Brain microvascular endothelial cell (primary cell): ENCODE data around the gene CCDC18.

Experiments used
- DNase-seq: peaks from one replicate; pipeline ENCODE4 v3.0.0-alpha.2; 2020
- H3K27ac ChIP-seq: fragments of 250-450 bp; sonication (Bioruptor Pico); 2 replicates; pipeline ENCODE4 v1.5.1; 2020; ENCODE audit warnings: mild to moderate bottlenecking, moderate library complexity
- H3K27me3 ChIP-seq: fragments of 250-450 bp; sonication (Bioruptor Pico); replicated peaks from 2 replicates; pipeline ENCODE4 v1.5.1; 2020; ENCODE audit warnings: mild to moderate bottlenecking
- H3K36me3 ChIP-seq: fragments of 250-450 bp; sonication (Bioruptor Pico); replicated peaks from 2 replicates; pipeline ENCODE4 v1.5.1; 2020; ENCODE audit warnings: mild to moderate bottlenecking
- H3K4me3 ChIP-seq: 2 replicates; pipeline ENCODE4 v1.5.1; 2011; ENCODE audit warnings: low read depth, mild to moderate bottlenecking, control low read depth, low read length, moderate library complexity
- in situ Hi-C: cut with HindIII; loops from 2 replicates; pipeline ENCODE4 v1.10.0; 2017; ENCODE audit warnings: low sequenced_read_pairs, low pct_ligation_motif_present
- TF ChIP-seq, protein P1 (sequence below): IDR thresholded peaks from 2 replicates; pipeline ENCODE4 v1.5.1; 2011; ENCODE audit warnings: low read depth, mild to moderate bottlenecking, moderate library complexity, low read length, control low read depth, inconsistent platforms; ENCODE audit errors: missing control alignments

Gene CCDC18

DNA sequence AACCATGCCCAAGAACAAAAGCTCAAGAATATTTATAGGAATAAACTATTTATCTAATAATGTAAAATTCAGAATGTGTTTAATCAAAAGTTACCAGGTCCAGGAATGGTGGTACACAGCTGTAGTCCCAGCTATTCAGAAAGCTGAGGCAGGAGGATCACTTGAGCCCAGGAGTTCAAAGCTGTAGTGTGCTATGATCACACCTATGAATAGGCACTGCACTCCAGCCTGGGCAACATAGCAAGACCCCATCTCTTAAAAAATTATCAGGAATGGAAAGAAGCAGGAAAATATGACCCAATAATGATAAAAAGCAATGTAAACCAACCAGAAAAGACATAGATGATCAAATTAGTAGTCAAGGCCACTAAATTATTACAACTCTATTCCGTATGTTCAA is 103.0 kb downstream of the CCDC18 start:
- in situ Hi-C loops = no loop called here
- Histone ChIP-seq H3K27ac (no peak overlapping the region), H3K27me3 (no peaks in the 10 kb centered on the region), H3K36me3 (no peaks in the 10 kb centered on the region), H3K4me3 (no peak overlapping the region)
- TF ChIP-seq, protein P1, sequence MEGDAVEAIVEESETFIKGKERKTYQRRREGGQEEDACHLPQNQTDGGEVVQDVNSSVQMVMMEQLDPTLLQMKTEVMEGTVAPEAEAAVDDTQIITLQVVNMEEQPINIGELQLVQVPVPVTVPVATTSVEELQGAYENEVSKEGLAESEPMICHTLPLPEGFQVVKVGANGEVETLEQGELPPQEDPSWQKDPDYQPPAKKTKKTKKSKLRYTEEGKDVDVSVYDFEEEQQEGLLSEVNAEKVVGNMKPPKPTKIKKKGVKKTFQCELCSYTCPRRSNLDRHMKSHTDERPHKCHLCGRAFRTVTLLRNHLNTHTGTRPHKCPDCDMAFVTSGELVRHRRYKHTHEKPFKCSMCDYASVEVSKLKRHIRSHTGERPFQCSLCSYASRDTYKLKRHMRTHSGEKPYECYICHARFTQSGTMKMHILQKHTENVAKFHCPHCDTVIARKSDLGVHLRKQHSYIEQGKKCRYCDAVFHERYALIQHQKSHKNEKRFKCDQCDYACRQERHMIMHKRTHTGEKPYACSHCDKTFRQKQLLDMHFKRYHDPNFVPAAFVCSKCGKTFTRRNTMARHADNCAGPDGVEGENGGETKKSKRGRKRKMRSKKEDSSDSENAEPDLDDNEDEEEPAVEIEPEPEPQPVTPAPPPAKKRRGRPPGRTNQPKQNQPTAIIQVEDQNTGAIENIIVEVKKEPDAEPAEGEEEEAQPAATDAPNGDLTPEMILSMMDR = no peak
- DNase-seq = no peak

DNA sequence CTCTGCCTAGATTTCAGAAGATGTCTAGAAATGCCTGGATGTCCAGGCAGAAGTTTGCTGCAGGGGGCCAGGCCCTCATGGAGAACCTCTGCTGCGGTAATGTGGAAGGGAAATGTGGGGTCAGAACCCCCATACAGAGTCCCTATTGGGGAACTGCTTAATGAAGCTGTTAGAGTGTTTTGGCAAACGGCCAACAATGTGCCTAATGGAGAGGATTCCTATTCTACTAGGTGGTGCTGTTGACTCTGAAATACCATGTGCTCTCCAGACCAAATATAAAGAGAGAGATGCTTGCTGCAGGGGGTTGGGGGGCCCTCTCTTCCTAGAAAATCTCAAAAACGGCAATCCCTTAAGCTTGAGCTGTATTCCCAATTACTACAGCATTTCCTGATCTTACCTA is 108.0 kb downstream of the CCDC18 start:
- Histone ChIP-seq H3K27ac (no peak overlapping the region), H3K4me3 (no peak overlapping the region), H3K36me3 (no peaks in the 10 kb centered on the region), H3K27me3 (no peaks in the 10 kb centered on the region)
- no peak for DNase-seq
- TF ChIP-seq, protein P1 = no peak
- in situ Hi-C loops = no loop called here

DNA sequence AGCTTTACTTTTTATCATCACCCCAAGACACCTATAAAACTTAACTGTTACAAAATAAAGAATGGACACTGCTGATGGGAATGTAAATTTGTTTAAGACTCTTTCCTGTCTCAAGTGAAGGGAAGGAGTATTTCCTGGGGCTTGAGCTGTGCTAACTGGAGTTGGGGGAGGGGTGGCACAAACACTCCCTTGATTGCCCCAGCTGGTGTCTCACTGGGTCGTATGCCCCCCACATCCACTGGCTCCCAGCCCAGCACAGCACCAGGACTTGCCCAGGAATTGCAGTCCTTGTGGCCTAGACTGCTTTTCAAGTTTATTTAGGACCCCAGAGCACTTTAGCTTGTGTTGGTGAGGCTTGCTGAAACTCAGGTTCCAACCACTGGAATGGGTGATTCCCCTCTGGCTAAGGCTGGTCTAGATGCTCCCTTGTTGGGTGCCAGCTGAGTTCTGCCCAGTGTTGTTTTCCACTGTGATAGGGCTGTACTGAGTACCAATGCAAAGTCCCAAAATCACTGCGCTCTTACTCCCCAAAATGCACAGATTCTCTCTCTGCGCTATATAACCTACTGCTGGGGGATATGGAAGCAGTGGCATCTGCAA is 116.1 kb downstream of the CCDC18 start:
- no peaks in the 10 kb centered on the region for H3K27me3 ChIP-seq
- DNase-seq = no peak
- no peak overlapping the region for H3K4me3 ChIP-seq
- no peaks in the 10 kb centered on the region for H3K36me3 ChIP-seq
- TF ChIP-seq, protein P1 = no peak
- H3K27ac ChIP-seq = no peak overlapping the region
- in situ Hi-C loops = no loop called here

DNA sequence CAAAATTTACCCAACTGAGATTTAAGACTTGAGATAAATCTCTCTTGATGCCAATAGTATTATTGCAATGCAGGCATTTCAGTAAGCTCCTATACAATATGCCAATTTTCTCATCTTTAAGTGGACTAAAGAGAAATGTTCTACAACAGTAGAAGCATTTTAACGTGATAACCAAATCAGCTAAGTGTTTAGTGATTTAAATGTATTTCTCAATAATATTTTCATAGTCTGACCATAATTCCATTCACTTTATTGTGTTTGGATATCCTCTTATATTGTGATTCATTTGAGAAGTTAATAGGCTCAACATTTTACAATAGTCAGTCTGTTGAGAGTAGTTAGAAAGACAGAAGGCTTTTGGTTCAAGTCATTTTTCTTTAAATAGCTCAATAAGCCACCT is 120.6 kb downstream of the CCDC18 start:
- no peak overlapping the region for H3K4me3 ChIP-seq
- H3K27me3 ChIP-seq = no peaks in the 10 kb centered on the region
- no peak for DNase-seq
- in situ Hi-C loops = no loop called here
- no peaks in the 10 kb centered on the region for H3K36me3 ChIP-seq
- H3K27ac ChIP-seq = no peak overlapping the region
- TF ChIP-seq, protein P1 = no peak

DNA sequence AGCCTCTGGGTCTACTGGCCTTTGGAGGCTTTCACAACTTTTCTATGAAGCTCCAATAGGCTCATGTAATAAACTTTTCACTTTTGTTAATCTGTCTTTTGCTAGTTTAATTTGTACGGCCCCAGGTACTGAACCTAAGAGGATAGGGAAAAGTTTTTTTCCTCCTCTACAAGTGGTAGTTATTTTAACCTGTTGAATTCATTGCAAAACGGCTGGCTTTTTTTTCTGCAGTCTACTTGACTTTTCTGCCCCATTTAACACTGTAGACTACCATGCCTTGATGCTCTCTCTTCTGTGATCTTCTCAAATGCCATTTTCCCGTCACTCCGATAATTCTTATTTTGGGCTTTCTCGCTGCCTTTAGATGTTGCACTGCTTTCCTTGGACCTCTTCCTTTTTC is 121.6 kb downstream of the CCDC18 start:
- in situ Hi-C loops = no loop called here

More for the DNA sequence above, 121.6 kb downstream of the CCDC18 start:
- Histone ChIP-seq H3K36me3 (no peaks in the 10 kb centered on the region), H3K27me3 (no peaks in the 10 kb centered on the region), H3K27ac (no peak overlapping the region), H3K4me3 (no peak overlapping the region)
- TF ChIP-seq, protein P1 = no peak
- no peak for DNase-seq
